HCT116 (cell line): ENCODE data around the gene COTL1.

ENCODE experiments used
- ATF3 ChIP-seq: IDR thresholded peaks from 2 replicates; pipeline ENCODE4 v1.6.1; 2012
- CTCF ChIP-seq, 3 experiments: fragments of 200-600 bp in 1 of 3; sonication (generic) in 1 of 3; IDR thresholded peaks in 2 of 3; conservative IDR thresholded peaks in 1 of 3; 2 replicates each; pipeline ENCODE4 v1.5.1; 2012 to 2017; ENCODE audit warnings: low read depth in 2 of 3, low read length in 2 of 3, antibody characterized with exemption in 1 of 3, borderline replicate concordance in 1 of 3, control low read depth in 1 of 3, mild to moderate bottlenecking in 1 of 3, mixed read lengths in 1 of 3, mixed run types in 1 of 3, moderate library complexity in 1 of 3; ENCODE audit not compliant: insufficient read depth in 1 of 3
- EZH2phosphoT487 ChIP-seq: fragments of 200-600 bp; IDR thresholded peaks from 2 replicates; pipeline ENCODE4 v1.6.1; 2018; ENCODE audit warnings: antibody characterized with exemption, borderline replicate concordance
- JUND ChIP-seq: IDR thresholded peaks from 2 replicates; pipeline ENCODE4 v1.6.1; 2012
- MAX ChIP-seq: IDR thresholded peaks from 2 replicates; pipeline ENCODE4 v1.6.1; 2012
- POLR2A ChIP-seq: IDR thresholded peaks from 2 replicates; pipeline ENCODE4 v1.7.0; 2011; ENCODE audit warnings: borderline replicate concordance; ENCODE audit not compliant: insufficient read depth, insufficient read length; ENCODE audit errors: extremely low read depth
- POLR2AphosphoS5 ChIP-seq: IDR thresholded peaks from 2 replicates; pipeline ENCODE4 v1.6.1; 2011; ENCODE audit warnings: mild to moderate bottlenecking, low read depth, low read length, moderate library complexity
- SIN3A ChIP-seq: IDR thresholded peaks from 2 replicates; pipeline ENCODE4 v1.6.1; 2012; ENCODE audit warnings: low read depth
- TCF7L2 ChIP-seq: IDR thresholded peaks from 2 replicates; pipeline ENCODE4 v1.7.0; 2011; ENCODE audit warnings: borderline replicate concordance, inconsistent platforms; ENCODE audit not compliant: insufficient read depth, insufficient read length; ENCODE audit errors: extremely low read depth
- TF ChIP-seq, protein P1 (sequence below): IDR thresholded peaks from 2 replicates; pipeline ENCODE4 v1.6.1; 2012; ENCODE audit warnings: low read depth

GRCh38 chr16:84555418-84556196, 62.3 kb downstream of the COTL1 start:
- TF ChIP-seq CTCF (IDR thresholded peaks at IDR 0.05 in 2 of 3, conservative IDR thresholded peaks at IDR 0.05 in 1 of 3; ENCODE audit: borderline replicate concordance in 1 of 3, insufficient read depth in 1 of 3, low read depth in 2 of 3, low read length in 2 of 3), result no peak
- TF ChIP-seq MAX, result no peak
- TF ChIP-seq, protein P1, sequence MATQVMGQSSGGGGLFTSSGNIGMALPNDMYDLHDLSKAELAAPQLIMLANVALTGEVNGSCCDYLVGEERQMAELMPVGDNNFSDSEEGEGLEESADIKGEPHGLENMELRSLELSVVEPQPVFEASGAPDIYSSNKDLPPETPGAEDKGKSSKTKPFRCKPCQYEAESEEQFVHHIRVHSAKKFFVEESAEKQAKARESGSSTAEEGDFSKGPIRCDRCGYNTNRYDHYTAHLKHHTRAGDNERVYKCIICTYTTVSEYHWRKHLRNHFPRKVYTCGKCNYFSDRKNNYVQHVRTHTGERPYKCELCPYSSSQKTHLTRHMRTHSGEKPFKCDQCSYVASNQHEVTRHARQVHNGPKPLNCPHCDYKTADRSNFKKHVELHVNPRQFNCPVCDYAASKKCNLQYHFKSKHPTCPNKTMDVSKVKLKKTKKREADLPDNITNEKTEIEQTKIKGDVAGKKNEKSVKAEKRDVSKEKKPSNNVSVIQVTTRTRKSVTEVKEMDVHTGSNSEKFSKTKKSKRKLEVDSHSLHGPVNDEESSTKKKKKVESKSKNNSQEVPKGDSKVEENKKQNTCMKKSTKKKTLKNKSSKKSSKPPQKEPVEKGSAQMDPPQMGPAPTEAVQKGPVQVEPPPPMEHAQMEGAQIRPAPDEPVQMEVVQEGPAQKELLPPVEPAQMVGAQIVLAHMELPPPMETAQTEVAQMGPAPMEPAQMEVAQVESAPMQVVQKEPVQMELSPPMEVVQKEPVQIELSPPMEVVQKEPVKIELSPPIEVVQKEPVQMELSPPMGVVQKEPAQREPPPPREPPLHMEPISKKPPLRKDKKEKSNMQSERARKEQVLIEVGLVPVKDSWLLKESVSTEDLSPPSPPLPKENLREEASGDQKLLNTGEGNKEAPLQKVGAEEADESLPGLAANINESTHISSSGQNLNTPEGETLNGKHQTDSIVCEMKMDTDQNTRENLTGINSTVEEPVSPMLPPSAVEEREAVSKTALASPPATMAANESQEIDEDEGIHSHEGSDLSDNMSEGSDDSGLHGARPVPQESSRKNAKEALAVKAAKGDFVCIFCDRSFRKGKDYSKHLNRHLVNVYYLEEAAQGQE, result no peak
- TF ChIP-seq EZH2phosphoT487, result no peak
- no peak for TF ChIP-seq TCF7L2
- TF ChIP-seq POLR2A, result no peak
- no peak for TF ChIP-seq SIN3A
- TF ChIP-seq JUND, result no peak
- TF ChIP-seq ATF3, result no peak
- TF ChIP-seq POLR2AphosphoS5, result no peak
